IPS DF 4.7 (cell line): Measurements from ENCODE around the gene RIMS1.
"Not testable (repeated sequence)": the region's sequence is repeated elsewhere in the genome, so short reads cannot be mapped to it uniquely, and the experiment has no call there.

ENCODE experiments used
- DNase-seq: peaks from one replicate; pipeline ENCODE4 v3.0.0-alpha.2; 2013; ENCODE audit warnings: low spot score; ENCODE audit errors: extremely low read depth

The RIMS1 gene

DNA sequence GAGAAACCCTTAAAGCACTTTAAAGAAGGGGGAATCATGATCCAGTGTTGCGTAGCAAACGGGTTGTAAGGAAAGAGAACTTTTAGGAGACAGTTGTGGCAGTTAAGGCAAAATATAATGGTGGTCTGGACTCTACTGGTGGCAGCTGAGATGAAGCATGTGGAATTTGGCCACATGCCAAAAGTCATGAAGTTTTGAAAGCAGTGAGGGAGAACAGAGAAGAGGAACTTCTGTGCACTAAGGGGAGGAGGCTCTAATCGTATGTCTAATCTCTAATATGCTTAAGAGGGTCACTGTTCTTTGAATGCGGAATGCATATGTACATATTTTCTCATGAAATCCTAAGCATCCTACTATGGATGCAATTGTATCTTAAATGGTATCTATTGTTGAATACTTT is 91.5 kb downstream of the RIMS1 start:
- no peak for DNase-seq

DNA sequence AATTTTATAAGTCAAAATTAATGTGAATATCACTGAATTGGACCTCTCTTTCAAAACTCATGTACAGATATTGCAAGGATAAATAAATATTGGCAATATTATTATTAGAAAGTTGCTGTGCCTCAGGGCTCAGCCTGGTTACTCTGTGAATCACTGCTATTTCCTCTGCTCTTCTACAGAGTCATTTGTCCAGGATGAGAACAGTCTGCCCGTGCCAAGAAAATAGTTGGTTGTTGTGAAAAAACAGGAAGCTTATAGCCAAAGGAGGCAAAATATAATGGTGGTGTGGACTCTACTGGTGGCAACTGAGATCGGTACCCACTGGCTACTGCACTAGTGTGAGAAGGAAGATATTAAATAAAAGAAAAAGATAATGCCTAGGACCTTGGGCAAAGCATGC is 93.6 kb downstream of the RIMS1 start:
- no peak for DNase-seq

GRCh38 chr6:71982389-71982788 is 96.0 kb downstream of the RIMS1 start:
- no peak for DNase-seq

DNA sequence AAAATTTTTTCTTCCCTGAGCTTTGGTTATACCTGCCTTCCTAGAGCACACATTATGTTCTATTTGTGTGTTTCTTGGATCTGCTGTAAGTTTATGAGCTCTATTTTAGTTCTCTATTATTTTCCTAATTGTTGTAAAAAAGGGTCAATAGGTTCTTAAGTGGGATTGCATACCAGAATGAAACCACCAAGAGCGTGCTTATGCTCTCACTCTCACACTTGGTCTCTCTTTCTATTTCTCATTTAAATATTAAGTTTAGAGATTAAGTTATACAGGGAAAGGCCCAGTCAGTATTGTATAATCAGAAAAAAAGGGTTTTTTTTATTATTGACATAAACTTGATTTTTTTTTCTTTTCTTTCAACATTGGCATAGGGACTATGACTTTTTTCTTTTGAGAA is 96.8 kb downstream of the RIMS1 start:
- DNase-seq: no peak

- no peak for DNase-seq
Observed at GRCh38 chr6:71994705-71995271, 108.4 kb downstream of the RIMS1 start.

DNA sequence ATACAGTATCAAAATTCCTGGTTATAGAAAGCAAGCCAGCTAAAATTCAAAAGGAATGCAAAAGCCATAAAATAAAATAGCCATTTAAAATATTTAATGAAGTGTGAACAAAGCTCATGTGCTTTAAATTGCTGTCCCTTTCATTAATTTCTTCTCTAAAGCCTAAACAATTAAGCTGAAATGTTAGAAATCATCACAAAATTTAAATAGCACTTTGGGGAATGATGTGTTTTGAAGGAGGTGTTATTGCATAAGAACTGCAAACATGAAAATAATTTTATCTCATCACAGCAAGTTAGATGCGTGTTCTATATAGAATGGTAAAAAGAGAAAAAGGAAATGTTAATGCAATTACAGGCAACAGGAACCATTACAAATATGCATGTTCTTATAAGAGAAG is 111.0 kb downstream of the RIMS1 start:
- DNase-seq: no peak

GRCh38 chr6:72002415-72002814 is 116.1 kb downstream of the RIMS1 start:
- DNase-seq: no peak

DNA sequence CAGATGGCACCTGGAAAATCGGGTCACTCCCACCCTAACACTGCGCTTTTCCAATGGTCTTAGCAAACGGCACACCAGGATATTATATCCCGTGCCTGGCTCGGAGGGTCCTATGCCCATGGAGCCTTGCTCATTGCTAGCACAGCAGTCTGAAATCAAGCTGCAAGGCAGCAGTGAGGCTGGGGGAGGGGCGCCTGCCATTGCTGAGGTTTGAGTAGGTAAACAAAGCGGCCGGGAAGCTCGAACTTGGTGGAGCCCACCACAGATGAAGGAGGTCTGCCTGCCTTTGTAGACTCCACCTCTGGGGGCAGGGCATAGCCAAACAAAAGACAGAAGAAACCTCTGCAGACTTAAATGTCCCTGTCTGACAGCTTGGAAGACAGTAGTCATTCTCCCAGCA is 120.2 kb downstream of the RIMS1 start:
- DNase-seq: not testable (repeated sequence)

GRCh38 chr6:72022830-72023229 is 136.5 kb downstream of the RIMS1 start:
- no peak for DNase-seq

- DNase-seq: no peak
Observed at GRCh38 chr6:72031471-72031870, 145.1 kb downstream of the RIMS1 start.

- no peak for DNase-seq
Observed at GRCh38 chr6:72032086-72032485, 145.7 kb downstream of the RIMS1 start.

- DNase-seq: no peak
Observed at GRCh38 chr6:72035486-72035885, 149.1 kb downstream of the RIMS1 start.

DNA sequence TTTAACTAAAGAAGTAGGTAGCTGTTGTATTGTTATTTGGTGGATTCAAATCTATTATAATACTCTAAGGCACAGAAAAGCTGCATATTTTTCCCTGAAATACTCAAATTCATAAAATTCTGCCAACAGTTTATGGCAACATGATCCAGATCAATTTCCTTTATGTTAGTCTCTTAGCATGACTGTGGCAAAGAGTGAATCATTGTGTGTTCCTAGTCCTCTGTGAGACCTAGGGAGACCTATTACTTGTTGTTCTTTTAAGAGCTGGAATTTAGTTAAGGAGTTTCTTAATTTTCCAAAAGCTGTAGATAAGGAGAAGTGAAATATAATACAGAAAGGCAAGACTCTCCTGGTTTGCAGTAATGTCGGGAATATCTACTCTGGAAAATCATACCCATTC is 149.6 kb downstream of the RIMS1 start:
- no peak for DNase-seq

DNA sequence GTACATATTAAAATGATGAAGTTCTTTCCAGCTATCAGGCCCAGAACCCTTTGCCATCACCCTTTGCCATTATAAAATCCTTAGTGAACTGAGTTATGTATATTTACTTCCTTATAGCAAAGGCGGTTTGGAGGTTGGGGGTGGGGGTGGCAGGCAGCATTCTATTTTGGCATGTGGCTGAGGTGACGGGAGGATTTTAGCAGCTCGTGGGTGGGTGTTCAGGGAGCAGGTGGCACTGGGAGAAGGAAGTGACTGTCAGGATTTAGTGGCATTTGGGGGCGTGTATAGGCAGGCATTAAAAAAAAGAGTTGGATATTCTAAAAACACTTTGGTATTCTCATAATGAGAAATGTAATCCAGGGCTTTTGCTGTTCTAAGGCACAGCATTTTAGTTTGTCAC is 150.7 kb downstream of the RIMS1 start:
- DNase-seq: no peak

GRCh38 chr6:72040111-72040510 is 153.8 kb downstream of the RIMS1 start:
- DNase-seq: no peak

DNA sequence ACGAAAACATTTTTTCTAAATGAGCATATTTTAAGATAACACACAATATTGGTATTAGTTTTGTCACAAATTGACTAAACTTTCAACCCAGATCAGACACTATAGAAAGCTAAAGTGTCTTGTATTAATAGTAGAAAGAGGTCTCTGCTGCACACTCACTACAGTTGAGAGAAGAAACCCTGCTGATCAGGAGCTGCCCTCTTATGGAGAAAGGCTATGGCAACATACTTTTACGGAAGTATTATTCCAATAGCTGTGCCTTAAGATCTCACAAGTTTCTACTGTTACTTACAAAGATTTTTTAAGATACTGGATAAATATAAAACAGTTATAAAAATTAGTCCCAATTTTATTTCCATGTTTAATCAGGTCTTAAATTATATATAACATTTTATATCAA is 155.7 kb downstream of the RIMS1 start:
- no peak for DNase-seq

- DNase-seq: no peak
Observed at GRCh38 chr6:72048080-72048479, 161.7 kb downstream of the RIMS1 start.

GRCh38 chr6:72049376-72049775 is 163.0 kb downstream of the RIMS1 start:
- no peak for DNase-seq

DNA sequence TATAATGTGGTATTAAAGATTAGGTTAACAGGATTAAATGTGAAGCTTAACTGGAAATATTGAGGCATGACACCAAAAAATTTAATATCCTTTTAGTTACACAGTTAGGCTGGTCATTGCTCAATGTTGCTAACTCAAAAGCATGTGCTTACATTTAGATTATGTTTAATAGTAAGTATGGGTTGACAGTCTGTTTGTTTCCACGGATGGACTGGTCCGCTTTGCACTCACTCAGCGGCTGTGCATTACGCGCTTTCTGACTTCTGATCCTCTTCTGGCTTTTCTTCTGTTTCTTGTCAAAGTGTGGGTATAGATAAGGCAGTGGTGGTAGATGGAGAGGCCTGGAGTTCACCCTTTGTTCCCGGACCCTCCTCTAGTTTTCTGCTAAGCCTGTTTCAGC is 174.9 kb downstream of the RIMS1 start:
- no peak for DNase-seq

- no peak for DNase-seq
Observed at GRCh38 chr6:72064399-72064975, 178.1 kb downstream of the RIMS1 start.

DNA sequence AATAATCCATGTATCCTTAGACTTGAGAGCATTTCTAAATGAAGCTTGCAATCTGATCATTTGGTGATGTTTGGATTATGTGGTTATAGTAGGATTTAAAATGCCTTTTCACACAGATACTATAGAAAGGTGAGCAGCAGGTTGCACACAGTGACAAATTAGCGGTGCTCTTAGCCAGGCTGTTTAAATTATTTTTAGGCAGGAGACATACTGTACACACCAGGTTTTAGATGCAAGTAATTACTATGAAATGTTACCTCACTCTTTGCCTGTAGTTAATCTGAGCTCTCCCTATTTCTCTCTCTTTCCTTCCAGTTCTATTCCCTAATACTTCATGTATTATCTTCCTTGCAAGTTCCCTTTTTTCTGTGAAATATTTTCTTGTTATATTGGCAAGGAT is 191.7 kb downstream of the RIMS1 start:
- DNase-seq: no peak

DNA sequence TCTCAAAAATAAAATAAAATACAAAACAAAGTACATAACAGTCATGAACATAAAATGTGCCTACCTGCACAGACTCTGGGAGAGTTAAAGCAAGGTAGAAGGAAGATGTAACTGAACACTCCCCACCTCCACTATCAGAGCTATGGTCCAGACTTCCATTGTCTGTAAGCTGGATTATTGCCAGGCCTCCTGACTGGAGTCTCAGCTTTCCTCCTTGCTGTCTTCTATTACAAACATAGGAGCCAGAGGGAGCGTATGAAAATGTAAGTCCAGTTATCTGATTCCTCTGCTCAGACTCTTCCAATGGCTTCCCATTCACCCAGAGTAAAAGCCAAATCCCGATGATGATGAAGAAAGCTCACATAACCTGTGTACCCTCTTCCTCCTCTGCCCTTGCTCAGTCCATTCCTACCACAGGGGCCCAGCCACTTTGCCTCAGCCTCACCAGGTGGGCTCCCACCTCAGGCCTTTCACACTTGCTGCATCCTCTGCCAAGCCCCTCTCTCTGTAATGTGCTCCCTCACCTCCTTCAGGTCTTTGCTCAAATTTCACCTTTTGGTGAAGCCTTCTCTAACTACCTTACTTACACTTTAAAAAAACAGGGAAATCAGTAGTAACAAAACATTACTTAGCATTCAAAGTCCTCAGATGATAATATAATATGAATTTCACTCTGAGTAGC is 194.1 kb downstream of the RIMS1 start:
- no peak for DNase-seq

DNA sequence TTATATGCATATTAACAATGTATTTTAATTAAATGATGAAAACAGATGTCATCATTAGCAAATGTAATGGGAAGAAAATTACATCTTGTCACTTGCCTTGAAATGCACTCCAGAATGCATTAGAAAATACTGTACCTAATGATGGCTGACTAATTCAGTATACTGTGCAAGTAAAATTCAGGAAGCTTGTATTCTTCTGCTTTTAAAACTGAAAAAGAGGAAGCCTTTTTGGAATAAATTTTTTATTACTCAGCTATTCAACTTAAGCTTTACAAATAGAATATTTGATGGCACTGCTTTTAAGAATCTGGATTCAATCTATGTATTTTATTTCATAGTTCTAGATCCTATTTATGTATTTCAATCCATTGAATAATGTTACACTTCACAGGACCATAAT is 195.5 kb downstream of the RIMS1 start:
- no peak for DNase-seq
